PC-9 (cell line): Measurements from ENCODE around the gene TOM1L2.

ENCODE experiments used
- EZH2 ChIP-seq: fragments of 200-600 bp; sonication (generic); IDR thresholded peaks from 2 replicates; pipeline ENCODE4 v1.8.0; 2017; ENCODE audit warnings: antibody characterized with exemption, low read depth
- TF ChIP-seq, protein P1 (sequence below): fragments of 200-600 bp; sonication (generic); conservative IDR thresholded peaks from 2 replicates; pipeline ENCODE4 v1.6.1; 2017; ENCODE audit warnings: mixed run types, antibody characterized with exemption, mild to moderate bottlenecking, moderate library complexity

DNA sequence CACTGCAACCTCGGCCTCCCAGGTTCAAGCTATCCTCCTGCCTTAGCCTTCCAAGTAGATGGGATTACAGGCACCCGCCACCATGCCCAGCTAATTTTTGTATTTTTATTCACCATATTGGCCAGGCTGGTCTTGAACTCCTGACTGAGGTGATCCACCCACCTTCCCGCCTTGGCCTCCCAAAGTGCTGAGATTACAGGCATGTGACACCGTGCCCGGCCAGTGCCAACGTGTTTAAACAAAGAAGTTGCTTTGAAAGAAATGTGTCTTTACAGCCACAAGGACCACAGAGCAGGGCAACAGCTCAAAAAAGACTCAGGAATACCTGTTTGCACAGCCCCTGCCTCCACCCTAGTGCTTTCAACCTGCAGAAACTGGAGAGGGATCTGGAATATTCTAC is 41.8 kb upstream of the TOM1L2 start:
- TF ChIP-seq EZH2 = no peak
- TF ChIP-seq, protein P1, sequence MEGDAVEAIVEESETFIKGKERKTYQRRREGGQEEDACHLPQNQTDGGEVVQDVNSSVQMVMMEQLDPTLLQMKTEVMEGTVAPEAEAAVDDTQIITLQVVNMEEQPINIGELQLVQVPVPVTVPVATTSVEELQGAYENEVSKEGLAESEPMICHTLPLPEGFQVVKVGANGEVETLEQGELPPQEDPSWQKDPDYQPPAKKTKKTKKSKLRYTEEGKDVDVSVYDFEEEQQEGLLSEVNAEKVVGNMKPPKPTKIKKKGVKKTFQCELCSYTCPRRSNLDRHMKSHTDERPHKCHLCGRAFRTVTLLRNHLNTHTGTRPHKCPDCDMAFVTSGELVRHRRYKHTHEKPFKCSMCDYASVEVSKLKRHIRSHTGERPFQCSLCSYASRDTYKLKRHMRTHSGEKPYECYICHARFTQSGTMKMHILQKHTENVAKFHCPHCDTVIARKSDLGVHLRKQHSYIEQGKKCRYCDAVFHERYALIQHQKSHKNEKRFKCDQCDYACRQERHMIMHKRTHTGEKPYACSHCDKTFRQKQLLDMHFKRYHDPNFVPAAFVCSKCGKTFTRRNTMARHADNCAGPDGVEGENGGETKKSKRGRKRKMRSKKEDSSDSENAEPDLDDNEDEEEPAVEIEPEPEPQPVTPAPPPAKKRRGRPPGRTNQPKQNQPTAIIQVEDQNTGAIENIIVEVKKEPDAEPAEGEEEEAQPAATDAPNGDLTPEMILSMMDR = no peak
